ENCODE results near the gene KRT33A. TPM values are rescaled to one million over a fixed set of nuclear protein-coding genes. Genes with fewer than 3 reads are reported as not detected.
"Not testable (repeated sequence)": the region's sequence is repeated elsewhere in the genome, so short reads cannot be mapped to it uniquely, and the experiment has no call there.

Gene KRT33A
- total RNA-seq, 2 experiments from 2014 or later, result not detected

DNA sequence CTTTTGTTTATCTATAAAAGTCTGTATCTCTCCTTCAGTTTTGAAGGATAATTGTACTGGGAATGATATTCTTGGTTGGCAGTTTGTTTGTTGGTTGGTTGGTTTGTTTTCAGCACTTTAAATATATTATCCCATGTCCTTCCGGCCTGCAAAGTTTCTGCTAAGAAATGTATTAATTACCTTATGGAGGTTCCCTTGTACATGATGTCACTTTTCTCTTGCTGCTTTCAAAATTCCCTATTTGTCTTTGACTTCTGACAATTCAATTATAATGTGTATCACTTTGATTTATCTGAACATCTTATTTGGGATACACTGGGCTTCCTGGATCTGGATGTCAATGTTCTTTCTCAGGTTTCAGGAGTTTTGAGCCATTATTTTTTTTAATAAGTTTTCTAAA is 35.6 kb upstream of the KRT33A start:
- Mint-ChIP-seq H3K27me3 (ENCODE audit: low read depth) (peaks cover 10% of the 10 kb centered on the region), H3K9me3 (ENCODE audit: insufficient read depth) (no peaks in the 10 kb centered on the region), H3K4me3 (no peak overlapping the region), H3K4me1 (ENCODE audit: low read depth) (no peaks in the 10 kb centered on the region), H3K27ac (no peak overlapping the region), H3K36me3 (ENCODE audit: low read depth) (peaks cover 3% of the 10 kb centered on the region)
- DNase-seq (no peak), ATAC-seq (no peak)
- POLR2A ChIA-PET, result no interaction called here
- CTCF ChIA-PET, result no interaction called here

GRCh38 chr17:41383690-41384089 is 33.1 kb upstream of the KRT33A start:
- no peaks in the 10 kb centered on the region for H3K9me3 Mint-ChIP-seq (ENCODE audit: insufficient read depth)
- no peak overlapping the region for H3K4me3 Mint-ChIP-seq
- peaks cover 3% of the 10 kb centered on the region for H3K36me3 Mint-ChIP-seq (ENCODE audit: low read depth)
- ATAC-seq (no peak), DNase-seq (no peak)
- H3K27me3 Mint-ChIP-seq (ENCODE audit: low read depth), result peaks cover 6% of the 10 kb centered on the region
- no peaks in the 10 kb centered on the region for H3K4me1 Mint-ChIP-seq (ENCODE audit: low read depth)
- ChIA-PET POLR2A (no interaction called here), CTCF (no interaction called here)
- no peak overlapping the region for H3K27ac Mint-ChIP-seq

DNA sequence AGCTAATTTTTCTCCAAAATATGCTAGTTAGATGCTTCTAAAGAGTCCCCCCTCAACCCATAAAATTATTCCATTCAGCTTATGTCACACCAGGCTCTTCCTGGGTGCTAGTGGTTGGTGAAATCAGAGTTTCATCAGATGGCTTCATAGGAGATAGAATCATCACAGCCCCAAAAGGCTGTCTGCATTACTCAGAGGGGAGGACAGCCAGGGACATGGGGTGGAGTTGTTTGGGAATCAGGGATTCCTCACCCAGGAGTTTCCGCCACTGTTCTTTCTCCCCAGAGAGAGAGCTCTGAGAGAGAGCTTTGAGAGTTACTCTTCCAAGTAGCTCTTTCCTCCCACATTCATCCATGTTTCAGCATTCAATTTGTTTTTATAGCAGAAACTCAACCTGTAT is 31.8 kb upstream of the KRT33A start:
- Mint-ChIP-seq H3K4me3 (no peak overlapping the region), H3K36me3 (ENCODE audit: low read depth) (peaks cover 3% of the 10 kb centered on the region), H3K27me3 (ENCODE audit: low read depth) (peaks cover 6% of the 10 kb centered on the region), H3K4me1 (ENCODE audit: low read depth) (no peaks in the 10 kb centered on the region), H3K9me3 (ENCODE audit: insufficient read depth) (no peaks in the 10 kb centered on the region), H3K27ac (no peak overlapping the region)
- ChIA-PET CTCF (no interaction called here), POLR2A (no interaction called here)
- DNase-seq, result no peak
- ATAC-seq, result no peak

DNA sequence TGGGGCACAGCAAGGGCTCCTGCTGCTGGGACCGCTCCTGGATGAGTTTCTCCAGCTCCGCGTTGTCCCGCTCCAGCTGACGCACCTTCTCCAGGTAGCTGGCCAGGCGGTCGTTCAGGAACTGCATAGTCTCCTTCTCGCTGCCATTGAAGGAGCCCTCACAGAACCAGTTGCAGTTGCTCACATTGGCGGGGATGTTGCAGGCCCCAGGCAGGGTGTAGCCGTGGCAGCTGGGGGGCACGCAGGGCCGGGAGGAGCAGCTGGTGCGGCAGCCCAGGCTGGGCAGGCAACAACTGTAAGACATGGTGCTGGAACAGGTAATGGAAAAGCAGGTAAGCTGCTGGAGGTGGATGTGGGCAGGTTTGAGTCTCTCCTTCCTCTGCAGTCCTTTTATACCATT is 31.3 kb upstream of the KRT33A start, which contains the start of gene KRT34:
Gene KRT34 (minus strand): TSS at position 364 of the 400 bp plus-strand sequence. CDS start 60 bp downstream, at position 304.
- POLR2A ChIA-PET; H3K27ac Mint-ChIP-seq; H3K36me3 Mint-ChIP-seq (ENCODE audit: low read depth); ATAC-seq; H3K4me1 Mint-ChIP-seq (ENCODE audit: low read depth); H3K9me3 Mint-ChIP-seq (ENCODE audit: insufficient read depth); DNase-seq; H3K4me3 Mint-ChIP-seq; H3K27me3 Mint-ChIP-seq (ENCODE audit: low read depth): not testable (repeated sequence)
- CTCF ChIA-PET, result interaction anchor here (1.4 kb wide), 1 partner anchor 8 kb away, joined by 4 read pairs; no protein-coding TSS in a partner anchor

- H3K27ac Mint-ChIP-seq; ATAC-seq; H3K27me3 Mint-ChIP-seq (ENCODE audit: low read depth); H3K36me3 Mint-ChIP-seq (ENCODE audit: low read depth); DNase-seq; H3K9me3 Mint-ChIP-seq (ENCODE audit: insufficient read depth); POLR2A ChIA-PET; H3K4me3 Mint-ChIP-seq; CTCF ChIA-PET; H3K4me1 Mint-ChIP-seq (ENCODE audit: low read depth): not testable (repeated sequence)
Observed at GRCh38 chr17:41380091-41380490, 29.5 kb upstream of the KRT33A start.

DNA sequence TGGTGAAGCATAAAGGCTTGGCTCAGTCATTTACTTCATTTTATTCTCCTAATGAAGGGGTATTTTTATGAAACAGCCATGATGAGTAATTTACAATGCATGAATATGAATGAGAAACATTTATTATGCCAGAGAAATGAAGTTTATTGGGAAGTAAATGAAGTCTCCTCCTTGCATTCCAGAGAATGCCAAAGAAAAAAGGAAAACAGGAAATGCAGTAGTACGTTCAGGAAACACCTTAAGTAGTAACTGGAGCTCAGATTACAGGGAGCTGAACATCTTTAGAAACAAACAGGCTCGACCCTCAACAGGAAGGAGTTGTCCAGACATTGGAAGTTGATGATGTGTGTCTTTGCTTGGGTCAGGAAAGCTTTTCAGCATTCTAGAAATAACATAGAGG is 26.9 kb upstream of the KRT33A start:
- DNase-seq, result no peak
- Mint-ChIP-seq H3K27me3 (ENCODE audit: low read depth) (peaks cover 3% of the 10 kb centered on the region), H3K4me1 (ENCODE audit: low read depth) (no peaks in the 10 kb centered on the region), H3K4me3 (no peak overlapping the region), H3K9me3 (ENCODE audit: insufficient read depth) (no peaks in the 10 kb centered on the region), H3K27ac (no peak overlapping the region), H3K36me3 (ENCODE audit: low read depth) (no peaks in the 10 kb centered on the region)
- no peak for ATAC-seq
- CTCF ChIA-PET, result no interaction called here
- POLR2A ChIA-PET, result interaction anchor here (0.6 kb wide), 1 partner anchor 681 kb away, joined by 3 read pairs; no protein-coding TSS in a partner anchor

- H3K4me3 Mint-ChIP-seq, result no peak within 1 kb of the TSS
- H3K9me3 Mint-ChIP-seq (ENCODE audit: insufficient read depth), result no peaks in the 10 kb centered on the region
- H3K27me3 Mint-ChIP-seq (ENCODE audit: low read depth), result peaks cover 2% of the 10 kb centered on the region
- DNase-seq (no peak), ATAC-seq (no peak)
- ChIA-PET POLR2A (no interaction called here), CTCF (interaction anchor here (0.8 to 1.3 kb wide), 2 partner anchors 47 to 179 kb away, joined by 4 read pairs; no protein-coding TSS in a partner anchor)
- H3K36me3 Mint-ChIP-seq (ENCODE audit: low read depth), result no peaks in the 10 kb centered on the region
- H3K4me1 Mint-ChIP-seq (ENCODE audit: low read depth), result no peaks in the 10 kb centered on the region
- H3K27ac Mint-ChIP-seq, result no peak within 1 kb of the TSS
Observed at GRCh38 chr17:41369713-41370112, 19.1 kb upstream of the KRT33A start, which contains the start of gene KRT33B. TSS of gene KRT33B (minus strand) at chr17:41369813. CDS start at chr17:41369750, 63 bp downstream.

- POLR2A ChIA-PET, result no interaction called here
- Mint-ChIP-seq H3K36me3 (ENCODE audit: low read depth) (no peaks in the 10 kb centered on the region), H3K27ac (no peak overlapping the region), H3K4me1 (ENCODE audit: low read depth) (no peaks in the 10 kb centered on the region), H3K9me3 (ENCODE audit: insufficient read depth) (no peaks in the 10 kb centered on the region), H3K4me3 (no peak overlapping the region), H3K27me3 (ENCODE audit: low read depth) (peaks cover 2% of the 10 kb centered on the region)
- no peak for ATAC-seq
- CTCF ChIA-PET, result interaction anchor here (1.3 kb wide), 1 partner anchor 47 kb away, joined by 4 read pairs; no protein-coding TSS in a partner anchor
- DNase-seq, result no peak
Observed at GRCh38 chr17:41369023-41369422, 18.4 kb upstream of the KRT33A start.

GRCh38 chr17:41367426-41368075 is 16.9 kb upstream of the KRT33A start:
- DNase-seq (no peak), ATAC-seq (no peak)
- Mint-ChIP-seq H3K9me3 (ENCODE audit: insufficient read depth) (no peaks in the 10 kb centered on the region), H3K4me3 (no peak overlapping the region), H3K4me1 (ENCODE audit: low read depth) (no peaks in the 10 kb centered on the region), H3K27ac (no peak overlapping the region), H3K36me3 (ENCODE audit: low read depth) (no peaks in the 10 kb centered on the region), H3K27me3 (ENCODE audit: low read depth) (peaks cover 2% of the 10 kb centered on the region)
- CTCF ChIA-PET, result no interaction called here
- POLR2A ChIA-PET, result no interaction called here

DNA sequence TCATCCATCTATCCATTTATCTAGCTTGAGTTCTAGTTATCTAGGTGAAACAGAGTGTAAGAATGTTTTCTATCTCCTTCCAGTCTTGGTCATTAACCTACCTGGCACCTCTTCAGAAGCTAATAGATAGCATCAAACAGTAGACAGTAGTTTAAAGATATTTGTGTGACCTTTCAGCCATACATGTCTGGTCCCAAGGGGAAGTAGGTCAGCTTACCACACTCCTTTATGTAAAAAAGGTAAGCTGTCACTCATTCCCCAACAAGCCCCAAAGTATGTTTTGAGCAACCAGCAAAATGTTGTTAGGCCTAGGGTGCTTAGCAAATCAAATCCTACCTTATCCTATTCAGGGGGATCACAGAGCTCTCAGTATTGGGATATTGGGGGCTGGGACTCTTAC is 15.4 kb upstream of the KRT33A start:
- ATAC-seq, result no peak
- H3K36me3 Mint-ChIP-seq (ENCODE audit: low read depth), result no peaks in the 10 kb centered on the region
- peaks cover 2% of the 10 kb centered on the region for H3K27me3 Mint-ChIP-seq (ENCODE audit: low read depth)
- H3K9me3 Mint-ChIP-seq (ENCODE audit: insufficient read depth), result peaks cover 8% of the 10 kb centered on the region
- DNase-seq, result no peak
- no peak overlapping the region for H3K27ac Mint-ChIP-seq
- ChIA-PET POLR2A (no interaction called here), CTCF (no interaction called here)
- H3K4me1 Mint-ChIP-seq (ENCODE audit: low read depth), result no peaks in the 10 kb centered on the region
- H3K4me3 Mint-ChIP-seq, result no peak overlapping the region

- no peak for DNase-seq
- no peaks in the 10 kb centered on the region for H3K27me3 Mint-ChIP-seq (ENCODE audit: low read depth)
- no peak for ATAC-seq
- H3K9me3 Mint-ChIP-seq (ENCODE audit: insufficient read depth), result peaks cover 8% of the 10 kb centered on the region
- H3K27ac Mint-ChIP-seq, result no peak overlapping the region
- CTCF ChIA-PET, result no interaction called here
- no peaks in the 10 kb centered on the region for H3K4me1 Mint-ChIP-seq (ENCODE audit: low read depth)
- H3K4me3 Mint-ChIP-seq, result no peak overlapping the region
- H3K36me3 Mint-ChIP-seq (ENCODE audit: low read depth), result no peaks in the 10 kb centered on the region
- POLR2A ChIA-PET, result no interaction called here
Observed at GRCh38 chr17:41363881-41364280, 13.3 kb upstream of the KRT33A start.

GRCh38 chr17:41360296-41360995 is 9.8 kb upstream of the KRT33A start:
- ChIA-PET CTCF (no interaction called here), POLR2A (no interaction called here)
- H3K36me3 Mint-ChIP-seq (ENCODE audit: low read depth), result no peaks in the 10 kb centered on the region
- H3K9me3 Mint-ChIP-seq (ENCODE audit: insufficient read depth), result peaks cover 8% of the 10 kb centered on the region
- no peak overlapping the region for H3K4me3 Mint-ChIP-seq
- H3K4me1 Mint-ChIP-seq (ENCODE audit: low read depth), result no peaks in the 10 kb centered on the region
- DNase-seq (no peak), ATAC-seq (no peak)
- peaks cover 7% of the 10 kb centered on the region for H3K27me3 Mint-ChIP-seq (ENCODE audit: low read depth)
- H3K27ac Mint-ChIP-seq, result no peak overlapping the region

Data from activated CD8-positive, alpha-beta T cell treated with anti-CD3 and anti-CD28 coated beads, Interleukin-2, amount 10 ng/mL, durations not matched to agents 7 days and 5 days (primary cell).